GM04504 (cell line): ENCODE measurements around the gene KRT40.

Experiments used
- DNase-seq: peaks from one replicate; pipeline ENCODE4 v3.0.0-alpha.2; 2012; ENCODE audit warnings: low read depth

KRT40 gene

GRCh38 chr17:40996829-40997228, 12.7 kb upstream of the KRT40 start:
- DNase-seq: no peak

DNA sequence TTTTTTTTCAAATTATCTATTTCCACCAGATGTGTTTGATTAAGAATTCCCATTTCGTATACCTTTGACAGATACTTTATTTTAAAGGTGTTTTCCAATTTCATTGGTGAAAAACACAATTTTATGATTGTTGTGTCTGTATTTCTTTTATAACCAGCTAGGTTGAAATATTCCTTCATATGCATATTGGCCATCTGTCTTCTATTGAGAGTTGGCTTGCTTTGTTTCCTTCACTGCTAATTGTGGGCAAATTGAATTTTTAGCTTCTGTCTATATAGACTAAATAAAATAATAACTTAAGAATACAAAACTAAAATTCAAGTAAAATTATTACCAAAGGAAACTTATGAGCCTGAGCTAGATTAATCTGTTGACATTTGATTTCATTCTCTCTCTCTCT, 11.0 kb upstream of the KRT40 start:
- no peak for DNase-seq

DNA sequence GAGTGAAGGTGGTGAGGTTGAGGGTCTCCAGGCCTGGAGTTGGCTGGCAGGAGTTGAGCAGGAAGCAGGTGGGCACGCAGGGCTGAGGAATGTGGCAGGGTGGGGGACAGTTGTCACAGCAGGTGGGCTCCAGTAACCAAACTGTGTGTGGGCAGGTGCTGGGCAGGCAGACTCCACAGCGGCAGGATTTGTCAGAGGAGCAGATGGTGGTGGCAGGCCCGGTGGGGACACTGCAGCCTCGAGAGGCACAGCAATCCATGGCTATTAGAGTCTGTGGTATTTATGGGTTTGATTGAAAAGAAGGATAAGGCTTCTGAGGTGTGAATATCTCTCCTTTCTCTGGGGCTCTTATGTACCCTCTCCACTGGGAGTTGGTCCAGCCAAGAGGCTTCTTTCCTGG, 9.7 kb upstream of the KRT40 start, which contains the start of gene KRTAP3-3:
Gene KRTAP3-3 (minus strand): TSS at position 326 of the 400 bp plus-strand sequence. CDS start 67 bp downstream, at position 259.
- DNase-seq: no peak

DNA sequence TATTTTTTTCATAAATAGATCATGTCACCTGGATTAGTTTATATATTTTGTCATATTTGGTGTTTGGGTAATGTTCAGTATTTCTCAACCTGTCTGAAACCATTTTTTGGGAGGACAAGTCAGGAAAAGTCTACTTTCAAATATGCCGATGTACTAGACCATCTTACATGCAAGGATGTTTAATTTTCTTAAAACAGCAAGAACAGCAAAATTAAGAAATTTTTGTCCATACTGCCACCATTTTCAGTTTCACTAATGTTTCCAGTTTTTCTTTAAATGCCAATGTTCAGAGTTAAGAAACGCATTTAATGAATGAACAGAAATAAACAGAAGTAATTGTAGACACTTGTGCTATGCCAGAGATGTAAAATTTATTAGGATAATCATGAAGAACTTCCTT, 9.0 kb upstream of the KRT40 start:
- no peak for DNase-seq

GRCh38 chr17:40992666-40993065, 8.5 kb upstream of the KRT40 start:
- no peak for DNase-seq

GRCh38 chr17:40986920-40987319, 2.8 kb upstream of the KRT40 start:
- no peak for DNase-seq

- no peak for DNase-seq
These were observed 3.0 kb downstream of the KRT40 start for GRCh38 chr17:40981115-40981514.

DNA sequence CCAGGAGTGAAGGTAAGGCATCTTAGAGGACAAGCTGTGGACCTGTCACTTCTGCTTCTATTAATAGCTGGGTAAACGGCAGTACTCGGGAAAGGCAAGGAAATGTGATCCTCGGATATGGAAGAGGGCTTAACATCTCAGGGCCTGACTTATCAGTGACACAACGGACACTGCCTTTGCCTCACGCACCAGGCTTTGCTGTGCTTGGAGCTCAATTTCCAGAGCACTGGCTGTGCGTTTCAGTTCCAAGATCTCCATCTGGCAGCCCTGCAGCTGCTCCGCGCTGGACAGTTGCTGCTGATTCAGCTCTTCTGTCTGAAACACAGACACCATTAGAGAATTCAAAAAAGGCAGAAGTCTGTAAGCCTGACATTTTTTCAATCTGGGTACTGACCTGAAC, 3.5 kb downstream of the KRT40 start:
- peak; percentile 20 for DNase-seq

DNA sequence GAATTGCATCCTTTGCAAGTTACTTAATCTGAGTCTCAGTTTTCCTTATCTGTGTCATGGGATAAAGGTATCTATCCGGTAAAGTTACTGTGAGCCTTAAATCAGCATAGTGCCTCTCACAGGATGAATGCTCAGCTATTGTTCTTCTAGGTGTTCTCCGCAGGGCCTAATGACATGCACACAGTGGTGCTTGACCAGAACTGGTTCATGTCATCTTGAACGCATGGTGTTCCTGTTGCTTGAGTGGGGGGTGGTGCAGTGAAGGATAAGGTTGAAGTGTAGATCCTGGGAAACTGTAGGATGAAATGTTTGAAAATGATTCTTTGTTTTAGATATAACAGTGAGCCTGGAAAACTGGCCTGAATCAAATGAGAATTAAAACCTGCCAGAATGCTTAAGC, 4.0 kb downstream of the KRT40 start:
- DNase-seq: no peak

- no peak for DNase-seq
These were observed 5.5 kb downstream of the KRT40 start for GRCh38 chr17:40978575-40979151.

GRCh38 chr17:40975516-40975915, 8.6 kb downstream of the KRT40 start:
- no peak for DNase-seq

DNA sequence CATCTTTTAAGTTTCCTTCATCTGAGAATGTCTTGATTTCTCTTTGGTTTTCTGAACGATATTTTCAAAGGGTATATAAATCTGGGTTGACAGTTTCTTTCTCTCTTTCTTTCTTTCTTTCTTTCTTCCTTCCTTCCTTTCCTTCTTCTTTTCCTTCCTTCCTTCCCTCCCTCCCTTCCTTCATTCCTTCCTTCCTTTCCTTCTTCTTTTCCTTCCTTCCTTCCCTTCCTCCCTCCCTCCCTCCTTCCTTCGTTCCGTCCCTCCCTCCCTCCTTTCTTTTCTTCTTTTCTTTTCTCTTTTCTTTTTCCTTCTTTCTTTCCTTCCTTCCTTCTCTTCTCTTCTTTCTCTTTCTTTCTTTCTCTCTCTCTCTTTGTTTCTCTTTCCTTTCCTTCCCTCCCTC, 9.8 kb downstream of the KRT40 start:
- no peak for DNase-seq

DNA sequence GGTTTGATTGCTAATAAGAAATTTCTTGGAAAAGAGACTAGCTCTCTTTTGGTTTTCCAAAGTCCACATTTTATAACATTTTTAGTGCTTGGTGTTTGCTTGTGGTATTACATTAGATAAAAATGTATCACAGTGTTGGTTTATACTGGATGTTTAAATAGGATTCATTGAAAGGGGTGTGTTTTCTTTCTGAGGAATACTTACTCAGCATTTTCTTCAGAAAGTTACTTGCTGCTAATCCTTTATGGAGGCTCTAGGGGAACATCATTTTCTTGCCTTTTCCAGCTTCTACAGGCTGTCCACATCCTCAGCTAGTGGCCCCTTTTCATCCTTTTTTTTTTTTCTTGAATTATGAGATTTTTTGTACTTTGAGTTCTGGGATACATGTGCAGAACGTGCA, 16.5 kb downstream of the KRT40 start:
- DNase-seq: no peak

GRCh38 chr17:40966848-40967247, 17.3 kb downstream of the KRT40 start, which contains the start of gene KRT39:
TSS of gene KRT39 (minus strand) at chr17:40966948. CDS start at chr17:40966856, 92 bp downstream.
- no peak for DNase-seq

GRCh38 chr17:40963838-40964237, 20.3 kb downstream of the KRT40 start:
- DNase-seq: no peak

DNA sequence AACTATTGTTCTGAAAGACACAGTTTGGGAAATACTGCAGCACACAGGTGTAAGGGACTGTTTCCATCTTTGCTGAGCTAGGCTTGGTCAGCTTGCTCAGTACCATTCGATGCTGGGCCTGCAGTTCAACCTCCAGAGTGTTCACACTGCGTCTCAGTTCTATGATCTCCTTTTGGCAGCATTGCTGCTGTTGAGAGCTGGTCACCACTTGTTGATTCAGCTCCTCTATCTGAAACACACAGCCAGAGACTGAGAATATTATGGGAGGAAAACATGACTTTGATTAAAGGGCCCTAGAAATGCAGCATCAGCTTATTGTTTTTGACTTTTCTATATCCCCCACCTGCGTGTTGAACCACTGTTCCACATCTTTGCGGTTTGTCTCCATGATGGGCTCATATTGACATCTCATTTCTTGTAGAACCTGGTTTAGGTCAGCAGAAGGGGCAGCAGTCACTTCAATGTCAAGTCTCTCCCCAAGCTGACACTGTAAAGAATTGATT, 22.0 kb downstream of the KRT40 start:
- DNase-seq: no peak

DNA sequence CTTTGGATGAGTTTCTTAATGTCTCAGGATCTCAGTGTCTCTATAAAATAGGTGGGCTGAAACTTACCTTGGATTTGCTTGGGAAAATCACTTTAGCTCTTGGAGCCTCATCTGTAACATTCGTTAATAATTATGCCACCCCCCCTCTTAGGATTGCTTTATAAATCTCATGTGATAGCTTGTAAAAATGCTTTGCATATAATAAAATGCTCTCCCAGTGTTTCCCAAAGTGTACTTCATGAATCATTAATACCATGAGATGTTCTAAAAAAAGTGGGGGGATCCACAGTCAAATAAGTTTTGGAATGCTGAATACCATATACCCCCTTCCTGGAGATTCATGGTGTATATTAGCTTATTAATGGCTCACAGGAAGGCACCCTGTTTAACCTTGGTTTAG, 22.5 kb downstream of the KRT40 start:
- no peak for DNase-seq

DNA sequence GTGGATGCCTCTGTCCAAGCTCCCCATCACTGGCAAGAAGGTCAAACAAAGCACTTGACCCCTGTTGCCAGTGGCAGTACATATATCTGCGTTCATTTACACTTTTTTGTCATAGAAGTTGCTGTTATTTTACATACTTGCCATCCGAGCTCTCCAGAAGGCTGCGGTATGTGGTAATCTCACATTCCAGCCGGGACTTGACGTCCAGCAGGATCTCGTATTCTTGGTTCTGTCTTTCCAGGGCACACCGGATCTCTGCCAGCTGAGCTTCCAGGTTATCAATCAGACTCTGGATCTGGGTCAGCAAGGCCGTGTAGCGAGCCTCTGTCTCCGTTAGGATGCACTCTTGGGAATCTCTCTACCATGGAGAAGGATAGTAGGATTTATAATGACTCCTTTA, 24.0 kb downstream of the KRT40 start:
- DNase-seq: no peak

- no peak for DNase-seq
These were observed 25.8 kb downstream of the KRT40 start for GRCh38 chr17:40958086-40958953.

DNA sequence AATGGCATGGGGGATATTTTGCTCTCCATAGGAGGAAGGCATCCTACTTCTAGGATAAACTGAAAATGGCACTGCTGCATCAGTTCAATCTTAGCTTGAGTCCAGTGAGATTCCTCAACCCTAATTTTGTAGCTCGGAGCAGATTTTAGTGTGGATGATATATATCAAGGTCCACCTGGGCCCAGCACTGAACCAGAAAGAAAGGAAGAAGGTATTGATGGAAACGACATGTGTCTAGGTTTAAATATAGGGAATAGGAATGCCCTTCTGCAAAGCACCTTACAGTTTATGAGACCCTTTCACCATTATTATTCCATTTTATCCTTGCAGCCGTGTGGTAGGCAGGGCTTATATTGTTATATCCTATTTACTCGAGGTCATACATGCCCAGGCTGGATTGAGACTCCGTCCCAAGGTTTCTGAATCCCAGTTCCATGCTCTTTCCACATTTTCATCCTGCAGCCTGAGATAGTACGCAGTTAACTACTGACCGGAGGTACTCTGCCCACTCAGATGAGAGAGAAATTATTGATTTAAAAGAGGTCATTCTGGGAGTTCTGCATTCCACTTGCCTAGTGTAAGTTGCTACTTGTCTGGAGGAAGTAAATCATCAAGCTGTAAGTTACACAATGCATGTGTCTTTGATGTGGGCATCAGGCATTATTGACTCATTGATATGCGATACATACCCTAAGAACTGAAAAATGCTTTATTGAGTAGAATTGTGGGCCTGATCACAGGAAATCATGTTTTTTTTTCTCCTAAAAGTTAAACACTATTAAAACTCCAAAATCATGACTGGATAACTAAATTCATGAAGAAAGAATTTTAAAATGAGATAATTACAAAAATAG, 27.5 kb downstream of the KRT40 start:
- peak; percentile 71 for DNase-seq

- peak; percentile 51 for DNase-seq
These were observed 30.2 kb downstream of the KRT40 start for GRCh38 chr17:40953881-40954280.

- peak; percentile 71 for DNase-seq
These were observed 31.5 kb downstream of the KRT40 start for GRCh38 chr17:40952661-40953060.
